HepG2 (cell line): ENCODE data around the gene HPRT1. TPM values are rescaled to one million over a fixed set of nuclear protein-coding genes. Genes with fewer than 3 reads are reported as not detected.

Experiments used
- CAMTA2 ChIP-seq: sonication (generic); formaldehyde crosslinking; IDR thresholded peaks from 2 replicates; pipeline ENCODE4 v1.4.0; 2020; ENCODE audit warnings: mild to moderate bottlenecking, missing genetic modification reagents, borderline replicate concordance
- EHMT2 ChIP-seq: fragments of 200-600 bp; sonication (generic); IDR thresholded peaks from 2 replicates; pipeline ENCODE4 v1.7.0; 2017; ENCODE audit warnings: antibody characterized with exemption, low read depth, low read length, borderline replicate concordance
- HOXA9 ChIP-seq: sonication (generic); formaldehyde crosslinking; IDR thresholded peaks from 2 replicates; pipeline ENCODE4 v1.8.1; 2022; ENCODE audit warnings: missing genetic modification reagents, mild to moderate bottlenecking, moderate library complexity, borderline replicate concordance
- NCOA5 ChIP-seq: sonication (generic); formaldehyde crosslinking; IDR thresholded peaks from 2 replicates; pipeline ENCODE4 v1.4.0; 2020; ENCODE audit warnings: missing genetic modification reagents
- PRPF4 ChIP-seq: fragments of 200-400 bp; formaldehyde crosslinking; IDR thresholded peaks from 2 replicates; pipeline ENCODE4 v1.6.1; 2016; ENCODE audit warnings: low read length, low read depth; ENCODE audit not compliant: poor library complexity, severe bottlenecking
- SOX13 ChIP-seq, 3 experiments: fragments of 450-650 bp in 1 of 3; sonication (generic) in 1 of 3; formaldehyde crosslinking in 1 of 3; IDR thresholded peaks in 2 of 3; conservative IDR thresholded peaks in 1 of 3; 2 replicates each; pipeline versions ENCODE4 v1.5.0 to v1.6.1; 2016 to 2020; ENCODE audit warnings: antibody characterized with exemption in 1 of 3, mild to moderate bottlenecking in 1 of 3, missing compliant biosample characterization in 1 of 3, missing genetic modification reagents in 1 of 3, moderate library complexity in 1 of 3
- SP5 ChIP-seq: IDR thresholded peaks from 2 replicates; pipeline ENCODE4 v1.6.1; 2016; ENCODE audit warnings: low read depth, borderline replicate concordance
- YEATS4 ChIP-seq: sonication (generic); formaldehyde crosslinking; IDR thresholded peaks from 2 replicates; pipeline ENCODE4 v1.4.0; 2020; ENCODE audit warnings: missing genetic modification reagents, borderline replicate concordance
- ZFX ChIP-seq: sonication (generic); formaldehyde crosslinking; IDR thresholded peaks from 2 replicates; pipeline ENCODE4 v1.4.0; 2020; ENCODE audit warnings: mild to moderate bottlenecking, low read depth, missing genetic modification reagents, moderate library complexity
- ZNF10 ChIP-seq: sonication (generic); formaldehyde crosslinking; IDR thresholded peaks from 2 replicates; pipeline ENCODE4 v1.4.0; 2020; ENCODE audit warnings: mild to moderate bottlenecking, low read depth, missing genetic modification reagents, borderline replicate concordance
- ZNF562 ChIP-seq: sonication (generic); formaldehyde crosslinking; IDR thresholded peaks from 2 replicates; pipeline ENCODE4 v1.8.0; 2022; ENCODE audit warnings: missing genetic modification reagents, borderline replicate concordance
- ZNF83 ChIP-seq: sonication (generic); formaldehyde crosslinking; IDR thresholded peaks from 2 replicates; pipeline ENCODE4 v1.4.0; 2020; ENCODE audit warnings: missing genetic modification reagents, mild to moderate bottlenecking, borderline replicate concordance
- polyA plus RNA-seq, 8 experiments: library from polyadenylated mRNA; depleted of rRNA in 3 of 8; stranded (reverse) in 7 of 8; unstranded in 1 of 8; fragments of >200 nt; fragmentation: Illumina TruSeq in 4 of 8; extraction: Trizol in 4 of 8; gene quantifications; 2 replicates each; pipeline versions ENCODE4 v1.2.1 to v1.2.3, GENCODE V29; 2011 to 2016; ENCODE audit warnings: low read depth in 4 of 8, missing spikeins in 1 of 8, mixed read lengths in 1 of 8; ENCODE audit not compliant: insufficient read depth in 1 of 8
- total RNA-seq, 5 experiments: library from RNA; depleted of rRNA; stranded (reverse); fragments of >200 nt; fragmentation: Illumina TruSeq; extraction: Trizol; gene quantifications; 2 replicates each; pipeline ENCODE4 v1.2.3, GENCODE V29; 2016; ENCODE audit warnings: low read depth in 1 of 5
- TF ChIP-seq, protein P1 (sequence below): sonication (generic); formaldehyde crosslinking; IDR thresholded peaks from 2 replicates; pipeline ENCODE4 v1.8.0; 2022; ENCODE audit warnings: mild to moderate bottlenecking, missing genetic modification reagents; ENCODE audit not compliant: insufficient replicate concordance
- TF ChIP-seq, protein P2 (sequence below): IDR thresholded peaks from 2 replicates; pipeline ENCODE4 v1.6.1; 2016; ENCODE audit warnings: mild to moderate bottlenecking
- TF ChIP-seq, protein P3 (sequence below), 2 experiments: fragments of 450-650 bp in 1 of 2; sonication (generic) in 1 of 2; formaldehyde crosslinking in 1 of 2; IDR thresholded peaks; 2 replicates each; pipeline versions ENCODE4 v1.6.1 to v1.8.0; 2016 to 2022; ENCODE audit warnings: antibody characterized with exemption in 1 of 2, mild to moderate bottlenecking in 1 of 2, missing genetic modification reagents in 1 of 2

The HPRT1 gene
- total and polyA plus RNA-seq, 2 of the 13 experiments (the other 11 are each of a cell fraction or from before 2014, with no cell fraction given), result 4.6 to 25.2 TPM

DNA sequence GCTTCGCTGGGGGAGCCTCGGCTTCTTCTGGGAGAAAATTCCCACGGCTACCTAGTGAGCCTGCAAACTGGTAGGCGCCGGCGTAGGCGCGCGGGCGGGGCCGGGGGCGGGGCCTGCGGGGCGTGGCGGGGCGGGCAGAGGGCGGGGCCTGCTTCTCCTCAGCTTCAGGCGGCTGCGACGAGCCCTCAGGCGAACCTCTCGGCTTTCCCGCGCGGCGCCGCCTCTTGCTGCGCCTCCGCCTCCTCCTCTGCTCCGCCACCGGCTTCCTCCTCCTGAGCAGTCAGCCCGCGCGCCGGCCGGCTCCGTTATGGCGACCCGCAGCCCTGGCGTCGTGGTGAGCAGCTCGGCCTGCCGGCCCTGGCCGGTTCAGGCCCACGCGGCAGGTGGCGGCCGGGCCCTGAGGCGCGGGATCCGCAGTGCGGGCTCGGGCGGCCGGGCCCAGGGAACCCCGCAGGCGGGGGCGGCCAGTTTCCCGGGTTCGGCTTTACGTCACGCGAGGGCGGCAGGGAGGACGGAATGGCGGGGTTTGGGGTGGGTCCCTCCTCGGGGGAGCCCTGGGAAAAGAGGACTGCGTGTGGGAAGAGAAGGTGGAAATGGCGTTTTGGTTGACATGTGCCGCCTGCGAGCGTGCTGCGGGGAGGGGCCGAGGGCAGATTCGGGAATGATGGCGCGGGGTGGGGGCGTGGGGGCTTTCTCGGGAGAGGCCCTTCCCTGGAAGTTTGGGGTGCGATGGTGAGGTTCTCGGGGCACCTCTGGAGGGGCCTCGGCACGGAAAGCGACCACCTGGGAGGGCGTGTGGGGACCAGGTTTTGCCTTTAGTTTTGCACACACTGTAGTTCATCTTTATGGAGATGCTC lies at the start of gene HPRT1 (continued):
- TF ChIP-seq PRPF4 (no peak), SOX13 (IDR thresholded peaks at IDR 0.05) (no peak), SOX13 (CRISPR knock-in tag; conservative IDR thresholded peaks at IDR 0.05 in 1 of 2, IDR thresholded peaks at IDR 0.05 in 1 of 2) (no peak), NCOA5 (no peak), ZNF562 (no peak), ZNF83 (CRISPR knock-in tag) (no peak), ZNF10 (CRISPR knock-in tag) (no peak), EHMT2 (no peak), ZFX (CRISPR knock-in tag) (peak; percentile 78), HOXA9 (no peak), CAMTA2 (no peak), YEATS4 (peak; percentile 50; the same call in 1 of the 2 replicates), SP5 (CRISPR knock-in tag) (no peak)
- TF ChIP-seq, protein P1, sequence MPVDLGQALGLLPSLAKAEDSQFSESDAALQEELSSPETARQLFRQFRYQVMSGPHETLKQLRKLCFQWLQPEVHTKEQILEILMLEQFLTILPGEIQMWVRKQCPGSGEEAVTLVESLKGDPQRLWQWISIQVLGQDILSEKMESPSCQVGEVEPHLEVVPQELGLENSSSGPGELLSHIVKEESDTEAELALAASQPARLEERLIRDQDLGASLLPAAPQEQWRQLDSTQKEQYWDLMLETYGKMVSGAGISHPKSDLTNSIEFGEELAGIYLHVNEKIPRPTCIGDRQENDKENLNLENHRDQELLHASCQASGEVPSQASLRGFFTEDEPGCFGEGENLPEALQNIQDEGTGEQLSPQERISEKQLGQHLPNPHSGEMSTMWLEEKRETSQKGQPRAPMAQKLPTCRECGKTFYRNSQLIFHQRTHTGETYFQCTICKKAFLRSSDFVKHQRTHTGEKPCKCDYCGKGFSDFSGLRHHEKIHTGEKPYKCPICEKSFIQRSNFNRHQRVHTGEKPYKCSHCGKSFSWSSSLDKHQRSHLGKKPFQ (CRISPR knock-in tag), result no peak
- TF ChIP-seq, protein P2, sequence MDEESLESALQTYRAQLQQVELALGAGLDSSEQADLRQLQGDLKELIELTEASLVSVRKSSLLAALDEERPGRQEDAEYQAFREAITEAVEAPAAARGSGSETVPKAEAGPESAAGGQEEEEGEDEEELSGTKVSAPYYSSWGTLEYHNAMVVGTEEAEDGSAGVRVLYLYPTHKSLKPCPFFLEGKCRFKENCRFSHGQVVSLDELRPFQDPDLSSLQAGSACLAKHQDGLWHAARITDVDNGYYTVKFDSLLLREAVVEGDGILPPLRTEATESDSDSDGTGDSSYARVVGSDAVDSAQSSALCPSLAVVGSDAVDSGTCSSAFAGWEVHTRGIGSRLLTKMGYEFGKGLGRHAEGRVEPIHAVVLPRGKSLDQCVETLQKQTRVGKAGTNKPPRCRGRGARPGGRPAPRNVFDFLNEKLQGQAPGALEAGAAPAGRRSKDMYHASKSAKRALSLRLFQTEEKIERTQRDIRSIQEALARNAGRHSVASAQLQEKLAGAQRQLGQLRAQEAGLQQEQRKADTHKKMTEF (CRISPR knock-in tag), result no peak
- TF ChIP-seq, protein P3, sequence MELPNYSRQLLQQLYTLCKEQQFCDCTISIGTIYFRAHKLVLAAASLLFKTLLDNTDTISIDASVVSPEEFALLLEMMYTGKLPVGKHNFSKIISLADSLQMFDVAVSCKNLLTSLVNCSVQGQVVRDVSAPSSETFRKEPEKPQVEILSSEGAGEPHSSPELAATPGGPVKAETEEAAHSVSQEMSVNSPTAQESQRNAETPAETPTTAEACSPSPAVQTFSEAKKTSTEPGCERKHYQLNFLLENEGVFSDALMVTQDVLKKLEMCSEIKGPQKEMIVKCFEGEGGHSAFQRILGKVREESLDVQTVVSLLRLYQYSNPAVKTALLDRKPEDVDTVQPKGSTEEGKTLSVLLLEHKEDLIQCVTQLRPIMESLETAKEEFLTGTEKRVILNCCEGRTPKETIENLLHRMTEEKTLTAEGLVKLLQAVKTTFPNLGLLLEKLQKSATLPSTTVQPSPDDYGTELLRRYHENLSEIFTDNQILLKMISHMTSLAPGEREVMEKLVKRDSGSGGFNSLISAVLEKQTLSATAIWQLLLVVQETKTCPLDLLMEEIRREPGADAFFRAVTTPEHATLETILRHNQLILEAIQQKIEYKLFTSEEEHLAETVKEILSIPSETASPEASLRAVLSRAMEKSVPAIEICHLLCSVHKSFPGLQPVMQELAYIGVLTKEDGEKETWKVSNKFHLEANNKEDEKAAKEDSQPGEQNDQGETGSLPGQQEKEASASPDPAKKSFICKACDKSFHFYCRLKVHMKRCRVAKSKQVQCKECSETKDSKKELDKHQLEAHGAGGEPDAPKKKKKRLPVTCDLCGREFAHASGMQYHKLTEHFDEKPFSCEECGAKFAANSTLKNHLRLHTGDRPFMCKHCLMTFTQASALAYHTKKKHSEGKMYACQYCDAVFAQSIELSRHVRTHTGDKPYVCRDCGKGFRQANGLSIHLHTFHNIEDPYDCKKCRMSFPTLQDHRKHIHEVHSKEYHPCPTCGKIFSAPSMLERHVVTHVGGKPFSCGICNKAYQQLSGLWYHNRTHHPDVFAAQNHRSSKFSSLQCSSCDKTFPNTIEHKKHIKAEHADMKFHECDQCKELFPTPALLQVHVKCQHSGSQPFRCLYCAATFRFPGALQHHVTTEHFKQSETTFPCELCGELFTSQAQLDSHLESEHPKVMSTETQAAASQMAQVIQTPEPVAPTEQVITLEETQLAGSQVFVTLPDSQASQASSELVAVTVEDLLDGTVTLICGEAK (IDR thresholded peaks at IDR 0.05), result no peak
- TF ChIP-seq, protein P3 (CRISPR knock-in tag; IDR thresholded peaks at IDR 0.05), result no peak
